GM12892 (cell line): ENCODE data around the gene FOXD2.

Experiments
- POLR2A ChIP-seq: IDR thresholded peaks from 2 replicates; pipeline ENCODE4 v1.6.1; 2011; ENCODE audit warnings: low read depth, low read length, control low read depth
- POLR2AphosphoS5 ChIP-seq: IDR thresholded peaks from 2 replicates; pipeline ENCODE4 v1.6.1; 2011; ENCODE audit warnings: low read depth, low read length, control low read depth
- TAF1 ChIP-seq: IDR thresholded peaks from 2 replicates; pipeline ENCODE4 v1.6.1; 2011; ENCODE audit warnings: low read depth, mild to moderate bottlenecking, control low read depth, low read length, borderline replicate concordance

- TF ChIP-seq POLR2A (no peak), TAF1 (no peak), POLR2AphosphoS5 (no peak)
Measured at GRCh38 chr1:47410068-47410455, 27.8 kb upstream of the FOXD2 start.
